Eye (tissue), 1 donor: Measurements from ENCODE around the gene ATM.
"Not testable (repeated sequence)": the region's sequence is repeated elsewhere in the genome, so short reads cannot be mapped to it uniquely, and the experiment has no call there.

Experiments
- DNase-seq: peaks from one replicate; pipeline ENCODE4 v3.0.0-alpha.2; 2015

Gene ATM

GRCh38 chr11:108388576-108388975, 165.7 kb downstream of the ATM start:
- DNase-seq, result no peak

GRCh38 chr11:108392353-108392752, 169.5 kb downstream of the ATM start:
- no peak for DNase-seq

GRCh38 chr11:108393046-108393445, 170.2 kb downstream of the ATM start:
- no peak for DNase-seq

GRCh38 chr11:108394744-108395284, 171.9 kb downstream of the ATM start:
- DNase-seq, result no peak

- DNase-seq, result not testable (repeated sequence)
These were observed 173.8 kb downstream of the ATM start for GRCh38 chr11:108396672-108397071.

- no peak for DNase-seq
These were observed 175.6 kb downstream of the ATM start for GRCh38 chr11:108398439-108398838.

- no peak for DNase-seq
These were observed 179.4 kb downstream of the ATM start for GRCh38 chr11:108402241-108402640.

- no peak for DNase-seq
These were observed 180.2 kb downstream of the ATM start for GRCh38 chr11:108403052-108403451.

GRCh38 chr11:108405706-108406105, 182.8 kb downstream of the ATM start:
- no peak for DNase-seq

GRCh38 chr11:108414958-108415357, 192.1 kb downstream of the ATM start:
- no peak for DNase-seq

- not testable (repeated sequence) for DNase-seq
These were observed 194.7 kb downstream of the ATM start for GRCh38 chr11:108417551-108417950.
